Measurements from ENCODE around the gene SMAD4. TPM values are rescaled to one million over a fixed set of nuclear protein-coding genes. Genes with fewer than 3 reads are reported as not detected.

Gene SMAD4
- total and polyA plus RNA-seq, 2 donors (not counting 1 experiment from before 2014, with no cell fraction given), result 34.8 to 136 TPM

- no peak overlapping the region for H3K9ac ChIP-seq (ENCODE audit: low read length)
- no peak overlapping the region for H3K27ac ChIP-seq (ENCODE audit: low read length in 2 of 2)
- no peak overlapping the region for H2AFZ ChIP-seq (ENCODE audit: insufficient read depth, low read depth, low read length, poor library complexity, severe bottlenecking)
- no peak overlapping the region for H3K27ac Mint-ChIP-seq
- peaks cover 31% of the 10 kb centered on the region for H4K20me1 ChIP-seq (ENCODE audit: control insufficient read depth, insufficient read depth, low read length, poor library complexity, severe bottlenecking)
- TF ChIP-seq CTCF (IDR thresholded peaks at IDR 0.05) (no peak), EZH2 (IDR thresholded peaks at IDR 0.05; ENCODE audit: borderline replicate concordance, insufficient read depth, low read depth, low read length, poor library complexity, severe bottlenecking) (no peak)
- POLR2A ChIA-PET, result interaction anchor here (0.6 kb wide), 1 partner anchor 33 kb away, joined by 4 read pairs; no protein-coding TSS in a partner anchor
- H3K4me1 Mint-ChIP-seq, result peaks cover 32% of the 10 kb centered on the region
- ATAC-seq (ENCODE audit: low read depth) (no peak), DNase-seq (no peak)
- H3K4me3 ChIP-seq (ENCODE audit: control extremely low read depth in 1 of 5, extremely low read depth in 1 of 5, insufficient read depth in 1 of 5, low read depth in 2 of 5, low read length in 4 of 5), result no peak overlapping the region
- no peaks in the 10 kb centered on the region for H3K9me3 Mint-ChIP-seq (ENCODE audit: insufficient read depth)
- H3K27me3 Mint-ChIP-seq, result no peaks in the 10 kb centered on the region
- peaks cover 60% of the 10 kb centered on the region for H3K79me2 ChIP-seq (ENCODE audit: control insufficient read depth, insufficient read depth, low read length)
- 100% methylated on average over 1 of the region's 1 CpG for WGBS (ENCODE audit: insufficient coverage)
- peaks cover 3 to 4% of the 10 kb centered on the region in 2 donors for H3K4me1 ChIP-seq (ENCODE audit: control insufficient read depth in 2 of 2, insufficient read depth in 2 of 2, low read length in 2 of 2)
- H3K27me3 ChIP-seq (replicated peaks in 1 of 4; ENCODE audit: control extremely low read depth in 1 of 4, control insufficient read depth in 3 of 4, insufficient read depth in 4 of 4, low read length in 3 of 4), result no peaks in the 10 kb centered on the region
- intact Hi-C loops (cut with micrococcal nuclease), result no loop called here
- H3K9me3 ChIP-seq (ENCODE audit: control extremely low read depth in 1 of 3, control insufficient read depth in 2 of 3, insufficient read depth in 1 of 3, low read length in 2 of 3), result no peaks in the 10 kb centered on the region
- H3K4me2 ChIP-seq (replicated peaks; ENCODE audit: low read depth, low read length, poor library complexity, severe bottlenecking), result no peak overlapping the region
- CTCF ChIA-PET, result no interaction called here
- H3K36me3 ChIP-seq (replicated peaks in 1 of 2; ENCODE audit: control extremely low read depth in 1 of 2, control insufficient read depth in 1 of 2, extremely low read depth in 1 of 2, insufficient read depth in 2 of 2, low read length in 1 of 2), result peaks cover 0 to 19% of the 10 kb centered on the region in 2 experiments
- no peak overlapping the region for H3K4me3 Mint-ChIP-seq
Observed at GRCh38 chr18:51048190-51048589, 18.2 kb downstream of the SMAD4 start.

GRCh38 chr18:51049137-51049536 is 19.1 kb downstream of the SMAD4 start:
- WGBS (ENCODE audit: insufficient coverage), result no CpG with 5 or more reads among the region's 2 CpGs
- Mint-ChIP-seq H3K4me1 (peaks cover 33% of the 10 kb centered on the region), H3K4me3 (no peak overlapping the region), H3K27ac (no peak overlapping the region), H3K27me3 (no peaks in the 10 kb centered on the region), H3K9me3 (ENCODE audit: insufficient read depth) (no peaks in the 10 kb centered on the region)
- no peak overlapping the region for H2AFZ ChIP-seq (ENCODE audit: insufficient read depth, low read depth, low read length, poor library complexity, severe bottlenecking)
- no peak overlapping the region for H3K4me2 ChIP-seq (replicated peaks; ENCODE audit: low read depth, low read length, poor library complexity, severe bottlenecking)
- H3K4me3 ChIP-seq (ENCODE audit: control extremely low read depth in 1 of 5, extremely low read depth in 1 of 5, insufficient read depth in 1 of 5, low read depth in 2 of 5, low read length in 4 of 5), result no peak overlapping the region
- peaks cover 1 to 11% of the 10 kb centered on the region in 2 donors for H3K4me1 ChIP-seq (ENCODE audit: control insufficient read depth in 2 of 2, insufficient read depth in 2 of 2, low read length in 2 of 2)
- ChIA-PET CTCF (interaction anchor here (2.5 to 7.9 kb wide), 3 partner anchors 9 to 230 kb away, joined by 16 to 148 read pairs (median 26); partner anchors contain the start of gene MRO), POLR2A (no interaction called here)
- peaks cover 26% of the 10 kb centered on the region for H4K20me1 ChIP-seq (ENCODE audit: control insufficient read depth, insufficient read depth, low read length, poor library complexity, severe bottlenecking)
- H3K79me2 ChIP-seq (ENCODE audit: control insufficient read depth, insufficient read depth, low read length), result peaks cover 54% of the 10 kb centered on the region
- no peaks in the 10 kb centered on the region for H3K27me3 ChIP-seq (replicated peaks in 1 of 4; ENCODE audit: control extremely low read depth in 1 of 4, control insufficient read depth in 3 of 4, insufficient read depth in 4 of 4, low read length in 3 of 4)
- TF ChIP-seq EZH2 (IDR thresholded peaks at IDR 0.05; ENCODE audit: borderline replicate concordance, insufficient read depth, low read depth, low read length, poor library complexity, severe bottlenecking) (no peak), CTCF (IDR thresholded peaks at IDR 0.05) (no peak)
- DNase-seq (no peak), ATAC-seq (ENCODE audit: low read depth) (no peak)
- H3K36me3 ChIP-seq (replicated peaks in 1 of 2; ENCODE audit: control extremely low read depth in 1 of 2, control insufficient read depth in 1 of 2, extremely low read depth in 1 of 2, insufficient read depth in 2 of 2, low read length in 1 of 2), result peaks cover 0 to 19% of the 10 kb centered on the region in 2 experiments
- intact Hi-C loops (cut with micrococcal nuclease), result no loop called here
- H3K27ac ChIP-seq (ENCODE audit: low read length in 2 of 2), result peak overlapping the region in 1 of 2 donors; percentile 30
- H3K9me3 ChIP-seq (ENCODE audit: control extremely low read depth in 1 of 3, control insufficient read depth in 2 of 3, insufficient read depth in 1 of 3, low read length in 2 of 3), result no peaks in the 10 kb centered on the region
- H3K9ac ChIP-seq (ENCODE audit: low read length), result no peak overlapping the region
